GM12874 (cell line): Measurements from ENCODE around the gene PTPN12.

ENCODE experiments used
- CTCF ChIP-seq: IDR thresholded peaks from 2 replicates; pipeline ENCODE4 v1.5.1; 2011; ENCODE audit warnings: low read depth, mild to moderate bottlenecking, control low read depth, low read length, moderate library complexity; ENCODE audit not compliant: insufficient read depth

PTPN12 gene

DNA sequence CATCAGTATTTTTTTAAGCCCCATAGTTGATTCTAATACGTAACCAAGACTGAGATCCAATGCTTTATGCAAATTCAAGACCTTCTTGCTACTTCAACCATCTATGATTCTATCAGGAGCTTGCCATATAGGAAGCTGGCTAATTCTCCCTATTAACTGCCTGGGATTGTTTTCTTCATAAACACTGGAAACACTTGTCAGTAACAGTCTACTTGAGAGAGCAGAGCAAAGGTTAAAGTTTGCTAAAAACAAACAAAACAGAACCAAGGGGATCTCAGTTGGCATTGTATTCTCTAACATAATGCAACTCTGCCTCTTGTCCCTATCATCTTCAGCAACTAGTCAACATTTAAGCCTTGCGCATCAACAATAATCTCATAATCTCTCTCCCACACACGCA is 21.0 kb upstream of the PTPN12 start:
- no peak for TF ChIP-seq CTCF

DNA sequence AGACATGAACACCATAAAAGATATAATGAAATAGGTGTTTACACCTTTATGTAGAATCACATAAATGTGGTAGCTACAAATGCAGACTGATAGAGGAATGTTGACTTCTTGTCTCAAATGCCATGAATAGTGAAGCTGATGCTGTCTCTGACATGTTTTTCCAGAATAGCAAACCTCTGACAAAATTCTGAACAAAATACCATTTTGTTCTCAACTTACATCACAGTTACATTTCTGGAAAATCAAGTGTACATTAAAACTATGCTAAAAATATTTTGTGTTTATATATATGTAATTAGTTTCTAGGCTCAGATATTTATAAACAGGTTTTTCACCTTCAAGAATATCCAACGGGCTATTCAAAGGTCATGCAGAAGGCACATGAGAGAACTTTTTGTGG is 16.8 kb upstream of the PTPN12 start:
- no peak for TF ChIP-seq CTCF

DNA sequence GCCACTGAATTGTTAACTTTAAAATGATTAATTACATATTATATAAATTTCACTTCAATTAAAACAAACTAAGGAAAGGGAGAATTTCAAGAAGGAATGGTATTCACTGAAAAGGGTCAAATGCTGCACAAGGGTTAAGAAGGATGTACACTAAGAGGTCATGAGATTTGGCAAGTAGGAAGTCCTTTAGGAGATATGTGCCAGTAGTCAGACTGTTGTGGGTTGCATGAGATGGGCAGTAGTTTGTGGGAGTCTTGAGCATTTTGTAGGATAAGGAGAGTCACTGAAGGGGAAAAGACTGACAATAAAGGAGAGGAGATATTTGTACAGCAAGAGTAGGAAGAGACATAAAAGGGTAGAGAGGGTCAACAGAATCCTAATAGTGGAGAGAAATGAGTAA is 12.4 kb upstream of the PTPN12 start:
- no peak for TF ChIP-seq CTCF

DNA sequence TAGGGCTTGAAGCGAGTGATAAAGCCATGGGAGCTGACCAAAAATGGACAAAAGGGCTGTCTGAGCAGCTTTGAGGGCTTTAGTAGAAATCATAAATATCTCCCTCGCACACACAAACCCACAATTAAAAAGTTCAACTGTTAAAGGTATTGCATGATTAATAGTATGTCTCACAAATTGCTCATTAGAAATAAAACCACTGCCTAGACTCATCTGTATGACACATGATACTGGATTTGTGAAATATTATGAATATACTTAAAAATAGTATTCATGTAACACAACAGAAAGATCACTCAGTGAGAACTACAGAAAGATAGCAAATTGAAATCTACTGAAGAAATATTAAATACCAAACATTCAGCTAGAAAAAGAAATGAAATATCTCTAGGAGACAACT is 11.9 kb upstream of the PTPN12 start:
- TF ChIP-seq CTCF: no peak

DNA sequence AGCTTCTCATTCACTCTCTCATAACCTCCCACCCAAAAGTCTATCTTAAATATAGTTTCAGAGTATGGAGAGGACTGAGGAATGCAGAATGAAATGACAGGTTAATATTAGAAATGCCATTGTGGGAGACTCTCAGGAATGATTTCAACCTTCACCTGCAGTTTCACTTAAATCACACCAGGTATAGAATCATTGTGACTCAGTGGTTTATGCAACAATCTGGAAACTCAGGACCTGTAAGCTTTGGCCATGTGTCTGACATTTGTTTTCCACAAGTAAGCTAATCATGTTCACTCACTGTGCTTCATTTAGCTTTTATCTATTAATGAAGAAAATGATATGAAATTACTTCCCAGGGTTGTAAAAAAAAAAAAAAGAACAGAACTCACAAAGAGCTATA is 8.7 kb upstream of the PTPN12 start:
- no peak for TF ChIP-seq CTCF

DNA sequence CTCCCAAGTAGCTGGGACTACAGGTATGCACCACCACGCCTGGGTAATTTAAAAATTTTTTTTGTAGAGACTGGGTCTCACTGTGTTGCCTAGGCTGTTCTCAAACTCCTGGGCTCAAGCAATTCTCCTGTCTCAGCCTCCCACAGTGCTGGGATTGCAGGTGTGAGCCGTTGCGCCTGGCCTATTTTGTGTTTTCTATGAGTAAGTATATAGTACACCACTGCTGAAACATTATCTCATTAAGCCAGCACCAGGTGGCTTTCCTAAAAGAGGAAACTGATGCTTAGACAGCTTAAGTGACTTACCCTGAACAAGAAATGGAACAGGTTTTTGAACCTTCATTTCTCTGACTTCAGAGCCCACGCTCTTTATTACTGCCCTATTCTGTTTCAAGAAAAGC is 7.8 kb upstream of the PTPN12 start:
- no peak for TF ChIP-seq CTCF

- TF ChIP-seq CTCF: no peak
Observed at GRCh38 chr7:77531038-77531437, 6.1 kb upstream of the PTPN12 start.

GRCh38 chr7:77532247-77532646 is 4.8 kb upstream of the PTPN12 start:
- TF ChIP-seq CTCF: no peak
